SU-DHL-6 (cell line): Measurements from ENCODE around the gene LRP1B.

Experiments used
- EZH2phosphoT487 ChIP-seq: fragments of 200-600 bp; sonication (generic), shearing (Covaris generic); conservative IDR thresholded peaks from 2 replicates; pipeline ENCODE4 v1.6.1; 2018; ENCODE audit warnings: mild to moderate bottlenecking, antibody characterized with exemption, low read length, moderate library complexity, mixed read lengths
- TF ChIP-seq, protein P1 (sequence below): fragments of 200-600 bp; sonication (generic); IDR thresholded peaks from one replicate; pipeline ENCODE4 v1.5.1; 2017; ENCODE audit warnings: antibody characterized with exemption, mild to moderate bottlenecking, low read length, moderate library complexity; ENCODE audit not compliant: insufficient read depth, poor library complexity, severe bottlenecking

GRCh38 chr2:140337061-140337460, 1793.8 kb downstream of the LRP1B start:
- TF ChIP-seq, protein P1, sequence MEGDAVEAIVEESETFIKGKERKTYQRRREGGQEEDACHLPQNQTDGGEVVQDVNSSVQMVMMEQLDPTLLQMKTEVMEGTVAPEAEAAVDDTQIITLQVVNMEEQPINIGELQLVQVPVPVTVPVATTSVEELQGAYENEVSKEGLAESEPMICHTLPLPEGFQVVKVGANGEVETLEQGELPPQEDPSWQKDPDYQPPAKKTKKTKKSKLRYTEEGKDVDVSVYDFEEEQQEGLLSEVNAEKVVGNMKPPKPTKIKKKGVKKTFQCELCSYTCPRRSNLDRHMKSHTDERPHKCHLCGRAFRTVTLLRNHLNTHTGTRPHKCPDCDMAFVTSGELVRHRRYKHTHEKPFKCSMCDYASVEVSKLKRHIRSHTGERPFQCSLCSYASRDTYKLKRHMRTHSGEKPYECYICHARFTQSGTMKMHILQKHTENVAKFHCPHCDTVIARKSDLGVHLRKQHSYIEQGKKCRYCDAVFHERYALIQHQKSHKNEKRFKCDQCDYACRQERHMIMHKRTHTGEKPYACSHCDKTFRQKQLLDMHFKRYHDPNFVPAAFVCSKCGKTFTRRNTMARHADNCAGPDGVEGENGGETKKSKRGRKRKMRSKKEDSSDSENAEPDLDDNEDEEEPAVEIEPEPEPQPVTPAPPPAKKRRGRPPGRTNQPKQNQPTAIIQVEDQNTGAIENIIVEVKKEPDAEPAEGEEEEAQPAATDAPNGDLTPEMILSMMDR: no peak
- no peak for TF ChIP-seq EZH2phosphoT487
